Measurements from ENCODE around the gene OR5AU1. TPM values are rescaled to one million over a fixed set of nuclear protein-coding genes. Genes with fewer than 3 reads are reported as not detected.

Gene OR5AU1
- total RNA-seq, 1 experiment from 2014 or later: not detected

DNA sequence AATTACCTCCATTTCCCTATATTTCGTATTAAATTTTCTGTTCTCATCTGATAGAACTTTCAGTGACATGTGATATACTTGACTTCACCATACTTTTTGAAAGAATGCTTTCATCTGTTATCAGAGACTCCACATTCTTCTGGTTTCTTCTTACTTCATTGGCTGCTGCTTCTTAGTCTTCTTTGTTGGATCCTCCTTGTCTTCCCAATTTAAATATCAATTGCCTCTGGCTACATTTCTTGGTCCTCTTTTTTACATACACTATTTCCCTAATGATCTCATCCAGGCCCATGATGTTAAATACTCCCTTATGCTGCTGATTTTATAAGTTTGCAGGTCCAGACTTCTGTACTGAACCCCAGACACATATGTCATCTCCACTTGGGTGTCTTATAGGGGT lies 22.0 kb downstream of the OR5AU1 start:
- TF ChIP-seq, protein P1, sequence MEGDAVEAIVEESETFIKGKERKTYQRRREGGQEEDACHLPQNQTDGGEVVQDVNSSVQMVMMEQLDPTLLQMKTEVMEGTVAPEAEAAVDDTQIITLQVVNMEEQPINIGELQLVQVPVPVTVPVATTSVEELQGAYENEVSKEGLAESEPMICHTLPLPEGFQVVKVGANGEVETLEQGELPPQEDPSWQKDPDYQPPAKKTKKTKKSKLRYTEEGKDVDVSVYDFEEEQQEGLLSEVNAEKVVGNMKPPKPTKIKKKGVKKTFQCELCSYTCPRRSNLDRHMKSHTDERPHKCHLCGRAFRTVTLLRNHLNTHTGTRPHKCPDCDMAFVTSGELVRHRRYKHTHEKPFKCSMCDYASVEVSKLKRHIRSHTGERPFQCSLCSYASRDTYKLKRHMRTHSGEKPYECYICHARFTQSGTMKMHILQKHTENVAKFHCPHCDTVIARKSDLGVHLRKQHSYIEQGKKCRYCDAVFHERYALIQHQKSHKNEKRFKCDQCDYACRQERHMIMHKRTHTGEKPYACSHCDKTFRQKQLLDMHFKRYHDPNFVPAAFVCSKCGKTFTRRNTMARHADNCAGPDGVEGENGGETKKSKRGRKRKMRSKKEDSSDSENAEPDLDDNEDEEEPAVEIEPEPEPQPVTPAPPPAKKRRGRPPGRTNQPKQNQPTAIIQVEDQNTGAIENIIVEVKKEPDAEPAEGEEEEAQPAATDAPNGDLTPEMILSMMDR (IDR thresholded peaks at IDR 0.05; ENCODE audit: unreplicated experiment): no peak
- DNase-seq (ENCODE audit: unreplicated experiment): no peak
- intact Hi-C loops (cut with micrococcal nuclease): loop anchor here (10.0 kb wide), 1 partner anchor 69 kb away; no protein-coding TSS in a partner anchor

DNA sequence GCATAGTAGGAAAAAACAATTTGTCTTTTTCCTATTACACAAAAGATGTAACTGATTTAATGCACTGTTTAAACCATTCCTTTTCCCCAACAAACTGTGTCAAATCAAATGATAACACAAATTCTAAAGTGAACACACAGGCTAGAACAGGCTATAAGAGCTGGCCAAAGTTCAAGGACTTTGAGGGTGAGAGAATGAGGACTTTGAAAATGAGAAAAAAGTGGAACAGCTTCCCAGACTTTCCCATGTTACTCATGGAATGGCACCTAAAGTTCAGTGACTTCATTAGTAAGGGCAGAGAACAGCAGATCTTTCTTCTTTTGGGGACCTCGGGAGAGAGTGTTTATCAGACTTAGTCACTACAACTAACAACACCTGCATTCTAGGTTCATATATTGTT lies 32.4 kb downstream of the OR5AU1 start:
- CTCF ChIA-PET: interaction anchor here (0.5 to 1.4 kb wide), 9 partner anchors 19 to 435 kb away, joined by 3 to 8 read pairs (median 3); no protein-coding TSS in a partner anchor

More for the DNA sequence above, 22.0 kb downstream of the OR5AU1 start:
- no peaks in the 10 kb centered on the region for H3K27me3 Mint-ChIP-seq (ENCODE audit: insufficient read depth, unreplicated experiment)
- H3K4me3 Mint-ChIP-seq (ENCODE audit: unreplicated experiment): no peak overlapping the region
- no TSS peak for BruUV-seq (replicated peaks)
- ChIA-PET POLR2A (no interaction called here), CTCF (interaction anchor here (0.7 to 3.8 kb wide), 4 partner anchors 8 to 101 kb away, joined by 3 to 25 read pairs (median 6); no protein-coding TSS in a partner anchor)
- no peak overlapping the region for H3K27ac Mint-ChIP-seq (ENCODE audit: low read depth, unreplicated experiment)
- H3K9me3 Mint-ChIP-seq (ENCODE audit: unreplicated experiment): peaks cover 22% of the 10 kb centered on the region
- H3K4me1 Mint-ChIP-seq (ENCODE audit: insufficient read depth, unreplicated experiment): no peaks in the 10 kb centered on the region
- no peaks in the 10 kb centered on the region for H3K36me3 Mint-ChIP-seq (ENCODE audit: insufficient read depth, unreplicated experiment)

DNA sequence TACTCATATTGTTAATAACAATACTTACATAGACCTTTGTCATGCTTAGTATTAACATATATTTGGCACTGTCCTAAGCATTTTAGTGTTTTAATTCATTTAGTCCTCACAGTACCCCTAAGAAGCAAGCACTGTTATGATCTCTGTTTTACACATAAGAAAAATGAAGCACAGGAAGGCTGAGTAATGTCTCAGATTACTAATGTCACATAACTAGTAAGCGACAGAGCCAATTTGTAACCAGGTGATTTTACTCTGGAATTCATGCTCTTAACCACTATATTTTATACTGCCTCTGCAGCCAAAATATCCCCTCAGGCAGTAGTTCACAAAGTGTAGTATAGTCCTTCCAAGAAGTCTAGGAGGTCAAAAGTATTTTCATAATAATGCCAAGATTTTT lies 34.7 kb downstream of the OR5AU1 start:
- CTCF ChIA-PET: interaction anchor here (0.6 to 2.5 kb wide), 3 partner anchors 14 to 106 kb away, joined by 3 to 11 read pairs (median 4); no protein-coding TSS in a partner anchor
- Mint-ChIP-seq H3K4me1 (ENCODE audit: insufficient read depth, unreplicated experiment) (no peaks in the 10 kb centered on the region), H3K9me3 (ENCODE audit: unreplicated experiment) (no peaks in the 10 kb centered on the region), H3K36me3 (ENCODE audit: insufficient read depth, unreplicated experiment) (no peaks in the 10 kb centered on the region), H3K27ac (ENCODE audit: low read depth, unreplicated experiment) (no peak overlapping the region), H3K4me3 (ENCODE audit: unreplicated experiment) (no peak overlapping the region), H3K27me3 (ENCODE audit: insufficient read depth, unreplicated experiment) (peaks cover 6% of the 10 kb centered on the region)
- BruUV-seq (replicated peaks): no TSS peak
- DNase-seq (ENCODE audit: unreplicated experiment): no peak
- TF ChIP-seq, protein P1 (IDR thresholded peaks at IDR 0.05; ENCODE audit: unreplicated experiment): no peak
- POLR2A ChIA-PET: interaction anchor here (1.9 kb wide), 1 partner anchor 11 kb away, joined by 4 read pairs; no protein-coding TSS in a partner anchor
- intact Hi-C loops (cut with micrococcal nuclease): no loop called here

More for the DNA sequence above, 32.4 kb downstream of the OR5AU1 start:
- H3K4me1 Mint-ChIP-seq (ENCODE audit: insufficient read depth, unreplicated experiment): no peaks in the 10 kb centered on the region
- no peaks in the 10 kb centered on the region for H3K9me3 Mint-ChIP-seq (ENCODE audit: unreplicated experiment)
- TF ChIP-seq, protein P1 (IDR thresholded peaks at IDR 0.05; ENCODE audit: unreplicated experiment): no peak
- H3K27ac Mint-ChIP-seq (ENCODE audit: low read depth, unreplicated experiment): no peak overlapping the region
- intact Hi-C loops (cut with micrococcal nuclease): no loop called here
- H3K4me3 Mint-ChIP-seq (ENCODE audit: unreplicated experiment): no peak overlapping the region
- POLR2A ChIA-PET: interaction anchor here (1.1 kb wide), 1 partner anchor 9 kb away, joined by 3 read pairs; no protein-coding TSS in a partner anchor
- DNase-seq (ENCODE audit: unreplicated experiment): no peak
- BruUV-seq (replicated peaks): no TSS peak
- H3K36me3 Mint-ChIP-seq (ENCODE audit: insufficient read depth, unreplicated experiment): no peaks in the 10 kb centered on the region
- H3K27me3 Mint-ChIP-seq (ENCODE audit: insufficient read depth, unreplicated experiment): peaks cover 26% of the 10 kb centered on the region

DNA sequence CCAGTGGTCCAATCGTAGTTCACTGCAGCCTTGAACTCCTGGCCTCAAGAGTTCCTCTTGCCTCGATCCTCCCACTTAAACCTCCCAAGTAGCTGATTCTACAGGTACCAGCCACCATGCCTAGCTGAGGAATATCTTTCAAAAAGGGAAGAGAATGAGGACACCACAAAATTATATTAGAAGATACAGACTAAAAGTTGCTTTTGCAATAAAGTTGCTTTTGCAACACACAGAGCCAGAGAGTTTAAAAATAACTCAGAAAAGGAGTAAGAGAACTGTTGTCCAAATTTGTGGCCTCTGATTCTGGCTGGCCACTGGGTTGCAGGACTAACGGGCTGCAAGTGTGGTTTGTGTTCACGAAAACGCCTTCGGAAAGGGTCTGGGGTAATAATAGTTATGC lies 35.2 kb downstream of the OR5AU1 start:
- no peak for DNase-seq (ENCODE audit: unreplicated experiment)
- no peaks in the 10 kb centered on the region for H3K4me1 Mint-ChIP-seq (ENCODE audit: insufficient read depth, unreplicated experiment)
- no peaks in the 10 kb centered on the region for H3K9me3 Mint-ChIP-seq (ENCODE audit: unreplicated experiment)
- H3K4me3 Mint-ChIP-seq (ENCODE audit: unreplicated experiment): no peak overlapping the region
- BruUV-seq (replicated peaks): no TSS peak
- H3K27ac Mint-ChIP-seq (ENCODE audit: low read depth, unreplicated experiment): no peak overlapping the region
- TF ChIP-seq, protein P1 (IDR thresholded peaks at IDR 0.05; ENCODE audit: unreplicated experiment): no peak
- H3K27me3 Mint-ChIP-seq (ENCODE audit: insufficient read depth, unreplicated experiment): peaks cover 2% of the 10 kb centered on the region
- no peaks in the 10 kb centered on the region for H3K36me3 Mint-ChIP-seq (ENCODE audit: insufficient read depth, unreplicated experiment)
- CTCF ChIA-PET: interaction anchor here (0.6 to 2.5 kb wide), 3 partner anchors 15 to 106 kb away, joined by 3 to 11 read pairs (median 4); no protein-coding TSS in a partner anchor
- POLR2A ChIA-PET: no interaction called here
- intact Hi-C loops (cut with micrococcal nuclease): no loop called here
